GM18511 (cell line): ENCODE measurements around the gene PARP15.

ENCODE experiments used
- ATAC-seq: cut with Tn5 transposase; IDR thresholded peaks from one replicate; pipeline ENCODE4 v1.9.1; 2021; ENCODE audit warnings: mild to moderate bottlenecking, moderate library complexity; ENCODE audit not compliant: unreplicated experiment

The PARP15 gene

DNA sequence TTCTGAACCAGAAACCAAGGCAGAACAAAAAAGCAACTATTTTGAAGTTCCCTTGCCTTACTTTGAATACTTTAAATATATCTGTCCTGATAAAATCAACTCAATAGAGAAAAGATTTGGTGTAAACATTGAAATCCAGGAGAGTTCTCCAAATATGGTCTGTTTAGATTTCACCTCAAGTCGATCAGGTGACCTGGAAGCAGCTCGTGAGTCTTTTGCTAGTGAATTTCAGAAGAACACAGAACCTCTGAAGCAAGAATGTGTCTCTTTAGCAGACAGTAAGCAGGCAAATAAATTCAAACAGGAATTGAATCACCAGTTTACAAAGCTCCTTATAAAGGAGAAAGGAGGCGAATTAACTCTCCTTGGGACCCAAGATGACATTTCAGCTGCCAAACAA is 8.7 kb upstream of the PARP15 start:
- no peak for ATAC-seq

DNA sequence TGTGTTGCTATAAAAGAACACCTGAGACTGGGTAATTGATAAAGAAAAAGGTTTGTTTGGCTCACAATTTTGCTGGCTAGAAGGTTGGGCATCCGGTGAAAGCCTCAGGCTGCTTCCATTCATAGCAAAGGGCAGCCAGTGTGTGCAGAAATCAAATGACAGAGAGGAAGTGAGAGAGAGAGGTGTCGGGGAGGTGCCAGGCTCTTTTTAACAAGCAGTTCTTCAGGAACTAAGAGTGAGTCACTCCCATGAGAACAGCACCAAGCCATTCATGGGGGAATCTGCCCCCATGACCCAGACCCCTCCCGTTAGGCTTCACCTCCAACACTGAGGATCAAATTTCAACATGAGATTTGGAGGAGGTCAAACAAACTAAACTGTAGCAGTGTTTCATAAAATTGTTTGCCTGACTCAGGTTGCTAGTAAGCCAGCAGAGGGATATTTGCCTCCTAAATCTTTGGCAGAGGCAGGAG is 4.5 kb upstream of the PARP15 start:
- ATAC-seq = peak; percentile 31

DNA sequence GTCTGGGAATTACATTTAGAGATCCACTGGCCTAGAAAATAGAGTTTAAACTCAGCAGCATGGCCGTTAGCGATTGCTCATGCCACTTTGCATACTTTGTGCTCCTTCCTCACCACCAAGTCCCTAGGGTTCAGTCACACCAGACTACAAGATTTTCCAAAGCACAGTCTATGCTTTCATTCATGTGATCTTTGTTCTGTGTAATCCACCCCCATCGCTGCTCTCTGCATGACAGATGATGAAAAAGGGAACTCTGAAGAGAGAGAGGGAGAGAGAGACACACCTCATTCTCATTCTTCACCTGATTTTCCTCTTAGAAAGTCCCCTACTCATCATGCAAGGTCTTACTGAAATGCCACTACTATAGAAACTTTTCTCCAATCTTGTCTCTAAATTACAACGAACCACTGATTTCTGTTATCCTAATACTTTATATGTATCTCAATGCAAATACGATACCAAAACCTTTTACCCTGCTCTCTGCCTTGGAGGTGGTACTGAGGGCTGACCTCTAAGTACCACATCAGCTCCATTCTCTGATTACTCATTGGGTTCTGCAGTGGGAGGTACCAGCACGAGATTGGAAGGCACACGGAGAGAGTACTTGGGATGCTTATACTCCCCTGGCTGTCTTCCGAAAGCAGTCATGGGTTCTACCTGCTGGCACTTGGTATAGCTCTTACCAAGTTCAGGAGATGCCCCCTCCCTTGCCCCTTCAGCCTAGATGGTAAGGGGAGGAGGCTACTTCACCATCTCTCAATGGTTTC is 1.1 kb upstream of the PARP15 start:
- peak; percentile 80 for ATAC-seq

DNA sequence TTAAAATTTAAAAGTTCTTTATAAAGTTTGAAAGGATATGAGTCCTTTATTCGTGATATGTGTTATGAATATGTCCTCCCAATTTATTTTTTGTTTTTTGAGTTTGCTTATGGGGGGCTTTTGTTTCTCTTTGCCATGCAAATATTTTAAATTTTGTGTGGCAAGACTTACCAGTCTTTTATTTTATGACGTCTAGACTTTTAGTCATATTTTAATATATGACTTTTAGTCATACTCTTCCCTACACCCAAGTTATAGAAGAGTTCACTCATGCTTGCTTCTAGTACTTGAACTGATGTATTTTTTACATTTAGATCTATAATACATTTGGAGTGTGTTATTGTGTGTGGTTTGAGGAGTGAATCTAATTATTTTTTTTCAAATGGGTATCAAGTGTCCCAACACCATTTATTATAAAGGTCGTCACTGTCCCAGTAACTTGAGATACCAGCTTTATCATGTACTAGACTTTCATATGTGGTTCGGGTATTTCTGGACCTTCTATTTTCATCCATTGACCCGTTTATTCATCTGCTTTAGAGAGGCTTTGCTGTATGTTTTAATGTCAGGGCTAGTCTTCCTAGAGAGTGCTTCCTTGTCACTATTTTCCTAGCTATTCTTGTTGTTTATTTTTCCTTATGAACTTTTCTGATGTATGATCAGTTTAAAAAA is 755 bp downstream of the PARP15 start:
- no peak for ATAC-seq

DNA sequence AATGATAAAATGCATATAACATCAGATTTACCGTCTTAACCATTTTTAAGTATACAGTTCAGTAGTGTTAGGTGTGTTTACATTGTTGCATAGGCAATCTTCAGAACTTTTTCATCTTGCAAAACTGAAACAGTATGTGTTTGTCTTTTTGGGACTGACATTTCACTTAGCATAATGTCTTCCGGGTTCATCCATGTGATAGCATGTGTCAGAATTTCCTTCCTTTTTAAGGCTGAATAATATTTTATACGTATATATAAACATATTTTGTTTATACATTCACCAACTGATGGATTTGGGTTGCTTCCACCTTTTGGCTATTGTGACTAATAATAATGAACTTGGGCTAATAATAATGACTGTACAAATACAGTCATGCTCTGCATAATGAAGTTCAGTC is 3.0 kb downstream of the PARP15 start:
- no peak for ATAC-seq

DNA sequence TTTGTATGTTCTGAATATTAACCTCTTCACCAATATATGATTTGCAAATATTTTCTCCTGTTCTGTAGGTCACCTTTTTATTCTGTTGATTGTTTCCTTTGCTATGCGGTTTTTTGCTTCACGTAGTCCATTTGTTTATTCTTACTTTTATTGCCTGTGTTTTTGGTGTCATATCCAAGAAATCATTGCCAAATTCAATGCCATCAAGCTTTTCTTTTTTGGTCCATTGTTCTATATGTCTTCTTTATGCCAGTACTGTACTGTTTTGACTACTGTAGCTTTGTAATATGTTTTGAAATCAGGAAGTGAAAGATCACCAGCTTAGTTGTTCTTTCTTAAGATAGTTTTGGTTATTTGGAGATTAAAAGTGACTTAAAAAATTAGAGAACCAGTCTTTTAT is 4.2 kb downstream of the PARP15 start:
- no peak for ATAC-seq

DNA sequence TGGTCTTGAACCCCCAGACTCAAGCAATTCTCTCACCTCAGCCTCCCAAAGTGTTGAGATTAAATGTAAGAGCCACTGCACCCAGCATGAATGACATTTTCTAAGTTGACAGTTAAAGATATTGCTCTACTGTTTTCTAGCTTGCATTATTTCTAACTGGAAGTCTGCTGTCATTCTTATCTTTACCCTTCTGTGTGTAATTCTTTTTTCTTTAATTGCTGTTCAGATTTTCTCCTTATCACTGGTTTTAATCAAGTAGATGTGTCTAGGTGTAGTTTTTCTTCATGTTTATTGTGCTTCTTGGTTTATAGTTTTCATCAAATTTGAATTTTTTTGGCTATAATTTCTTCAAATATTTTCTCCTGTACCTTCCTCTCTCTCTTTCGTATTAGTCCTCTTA is 4.9 kb downstream of the PARP15 start:
- no peak for ATAC-seq

DNA sequence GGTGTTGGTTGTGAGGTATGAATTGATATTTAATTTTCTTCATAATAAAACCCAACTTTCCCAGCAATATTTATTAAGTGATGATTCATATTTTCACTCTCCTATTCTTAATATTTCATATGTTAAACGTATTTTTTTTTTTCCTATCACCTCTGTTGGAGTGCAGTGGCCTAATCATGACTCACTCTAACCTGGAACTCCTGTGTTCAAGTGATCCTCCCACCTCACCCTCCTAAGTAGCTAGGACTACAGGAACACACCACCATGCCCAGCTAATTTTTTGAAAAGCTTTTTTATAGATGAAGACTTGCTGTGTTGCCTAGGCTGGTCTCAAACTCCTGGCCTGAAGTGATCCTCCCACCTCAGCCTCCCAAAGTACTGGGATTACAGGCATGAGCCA is 8.6 kb downstream of the PARP15 start:
- ATAC-seq = no peak

DNA sequence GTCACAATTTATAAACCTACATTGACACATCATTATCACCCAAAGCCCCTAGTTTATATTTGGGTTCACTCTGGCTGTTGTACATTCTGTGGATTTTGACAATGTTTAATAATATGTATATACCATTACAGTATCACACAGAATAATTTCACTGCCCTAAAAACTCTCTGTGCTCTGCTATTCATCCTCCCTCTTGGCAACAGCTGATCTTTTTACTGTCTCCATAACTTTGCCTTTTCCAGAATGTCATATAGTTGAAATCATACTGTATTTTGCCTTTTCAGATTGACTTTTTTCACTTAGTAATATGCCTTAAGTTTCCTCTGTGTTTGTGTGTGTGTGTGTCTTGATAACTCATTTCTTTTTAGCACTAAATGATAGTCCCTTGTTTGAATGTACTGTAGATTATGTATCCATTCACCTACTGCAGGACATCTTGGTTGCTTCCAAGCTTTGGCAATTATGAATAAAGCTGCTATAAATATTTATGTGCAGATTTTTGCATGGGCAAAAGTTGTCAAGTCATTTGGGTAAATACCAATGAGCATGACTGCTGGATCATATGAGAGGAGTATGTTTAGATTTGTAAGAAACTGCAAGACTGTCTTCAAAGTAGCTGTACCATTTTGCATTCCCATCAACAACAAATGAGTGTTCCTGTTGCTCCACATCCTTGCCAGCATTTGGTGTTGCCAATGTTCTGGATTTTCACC is 9.5 kb downstream of the PARP15 start:
- ATAC-seq = no peak

DNA sequence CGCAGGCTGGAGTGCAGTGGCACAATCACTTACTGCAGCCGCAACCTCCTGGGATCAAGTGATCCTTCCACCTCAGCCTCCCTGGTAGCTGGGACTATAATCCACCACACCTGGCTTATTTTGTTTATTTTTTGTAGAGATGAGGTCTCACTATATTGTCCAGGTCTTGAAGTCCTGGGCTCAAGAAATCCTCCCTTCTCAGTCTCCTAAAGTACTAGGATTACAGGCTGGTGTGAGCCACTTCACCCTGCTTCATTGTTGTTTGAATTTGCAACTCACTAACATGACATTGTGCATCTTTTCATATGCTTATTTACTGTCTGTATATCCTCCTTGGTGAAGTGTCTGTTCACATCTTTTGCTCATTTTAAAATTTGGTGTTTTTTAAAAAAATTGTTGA is 10.1 kb downstream of the PARP15 start:
- ATAC-seq = no peak

DNA sequence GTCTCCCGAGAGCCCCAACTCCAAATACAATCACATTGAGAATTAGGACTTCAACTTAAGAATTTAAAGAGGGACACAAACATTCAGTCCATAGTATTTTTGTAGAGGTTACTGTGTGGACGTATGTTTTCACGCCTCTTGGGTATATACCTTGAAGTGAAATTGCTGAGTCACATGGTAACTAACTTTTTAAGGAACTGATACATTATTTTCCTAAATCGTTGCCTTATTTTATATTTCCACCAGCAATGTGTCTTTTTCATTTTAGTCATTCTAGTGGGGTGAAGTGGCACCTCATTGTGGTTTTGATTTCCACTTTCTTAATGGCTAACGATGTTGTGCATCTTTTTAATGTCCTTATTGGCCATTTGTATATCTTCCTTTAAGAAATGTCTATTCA is 11.8 kb downstream of the PARP15 start:
- peak; percentile 81 for ATAC-seq

DNA sequence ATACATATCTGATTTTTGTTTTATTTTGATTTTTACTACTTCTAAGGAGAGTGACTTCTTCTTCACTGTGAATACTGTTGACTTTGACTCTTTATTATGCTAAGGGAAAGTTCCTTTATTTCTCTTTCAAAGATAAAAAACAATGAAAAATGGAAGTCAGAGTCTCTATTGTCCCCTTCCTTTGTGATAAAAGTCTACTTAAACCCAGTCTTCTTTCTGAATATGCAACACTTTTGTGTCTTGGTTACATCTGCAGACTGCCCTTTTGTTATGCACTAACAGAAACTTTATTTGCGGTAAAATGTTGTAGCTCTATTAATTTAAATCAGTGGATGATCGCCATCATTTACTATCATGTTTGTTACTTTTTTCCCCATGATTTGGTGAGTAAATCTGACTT is 13.2 kb downstream of the PARP15 start:
- no peak for ATAC-seq

DNA sequence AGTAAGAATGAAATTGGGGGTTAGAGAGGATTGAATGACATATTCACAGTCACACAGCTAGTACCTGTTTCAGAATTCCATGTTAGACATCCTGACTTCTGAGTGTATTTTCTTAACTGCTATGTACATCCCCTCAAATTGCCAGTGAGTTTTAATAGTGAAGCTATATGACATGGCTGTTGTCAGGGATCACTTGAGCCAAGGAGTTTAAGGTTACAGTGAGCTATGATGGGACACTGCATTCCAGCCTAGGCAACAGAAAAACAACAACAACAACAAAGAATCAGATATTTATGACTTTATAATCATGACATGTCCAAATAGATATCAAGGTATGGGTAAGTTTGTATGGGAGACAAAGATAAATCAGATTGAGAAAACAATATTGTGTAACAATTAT is 16.6 kb downstream of the PARP15 start:
- no peak for ATAC-seq

DNA sequence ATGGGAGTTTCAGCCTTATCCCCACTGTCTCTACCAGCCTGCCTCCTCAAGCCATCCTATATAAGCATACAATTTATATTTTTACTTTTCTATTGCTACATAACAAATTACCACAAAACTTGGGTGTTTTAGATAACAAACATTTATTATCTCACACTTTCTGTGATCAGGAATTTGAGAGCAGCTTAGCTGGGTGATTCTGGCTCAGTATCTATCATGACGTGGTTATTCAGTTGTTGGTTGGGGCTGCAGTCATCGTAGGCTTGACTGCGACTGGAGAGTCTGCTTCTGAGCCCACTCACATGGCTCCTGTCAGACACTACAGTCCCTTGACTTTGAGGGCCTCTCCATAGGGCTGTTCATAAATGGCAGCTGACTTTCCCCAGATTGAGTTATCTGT is 20.7 kb downstream of the PARP15 start:
- ATAC-seq = no peak

DNA sequence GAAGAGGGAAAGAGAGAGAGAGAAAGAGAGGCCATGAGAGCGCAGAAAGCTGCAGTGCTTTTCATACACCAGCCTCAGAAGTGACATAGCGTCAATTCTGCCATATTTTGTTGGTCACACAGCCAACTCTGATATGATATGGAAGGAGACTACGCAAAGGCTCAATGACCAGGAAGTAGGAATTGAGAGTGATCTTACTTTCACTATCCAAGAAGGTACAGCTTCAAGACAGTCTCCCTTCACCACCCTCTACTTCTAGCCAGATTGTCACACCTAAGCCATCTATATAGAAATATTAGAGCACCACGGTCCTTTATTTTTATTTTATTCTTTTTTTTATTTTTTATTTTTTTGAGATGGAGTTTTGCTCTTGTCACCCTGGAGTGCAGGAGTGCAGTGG is 21.1 kb downstream of the PARP15 start:
- ATAC-seq = no peak

DNA sequence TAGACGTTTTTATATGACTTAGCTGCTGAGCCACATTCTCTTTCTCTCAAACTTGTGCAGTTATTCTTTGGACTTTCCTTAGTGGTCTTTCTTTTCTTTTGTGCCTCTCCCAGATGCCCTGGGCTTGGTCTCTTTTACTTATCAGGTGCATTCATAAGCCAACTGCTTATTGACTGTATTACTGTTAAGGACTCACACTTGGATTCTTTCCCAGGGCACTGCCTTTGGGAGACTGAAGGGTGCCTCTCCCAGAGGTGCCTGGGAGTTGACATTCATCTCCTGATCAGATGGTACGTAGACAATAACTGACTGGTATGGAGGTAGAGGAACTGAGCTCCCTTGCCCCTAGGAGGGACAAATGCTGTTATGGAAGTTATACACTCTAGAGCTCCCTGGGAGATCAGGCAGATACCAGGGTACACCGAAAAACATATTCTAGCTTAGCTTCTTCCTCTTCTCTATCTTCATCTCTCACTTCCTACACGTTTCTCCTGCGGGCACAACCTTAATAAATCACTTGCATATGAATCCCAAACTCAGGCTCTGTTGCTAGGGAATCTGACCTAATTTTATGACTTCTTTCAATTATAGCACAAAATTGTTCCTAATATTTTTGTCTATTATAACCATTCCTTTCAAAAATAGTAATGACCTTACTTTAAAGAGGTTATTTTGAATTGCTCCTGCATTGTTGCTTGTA is 24.7 kb downstream of the PARP15 start:
- no peak for ATAC-seq

DNA sequence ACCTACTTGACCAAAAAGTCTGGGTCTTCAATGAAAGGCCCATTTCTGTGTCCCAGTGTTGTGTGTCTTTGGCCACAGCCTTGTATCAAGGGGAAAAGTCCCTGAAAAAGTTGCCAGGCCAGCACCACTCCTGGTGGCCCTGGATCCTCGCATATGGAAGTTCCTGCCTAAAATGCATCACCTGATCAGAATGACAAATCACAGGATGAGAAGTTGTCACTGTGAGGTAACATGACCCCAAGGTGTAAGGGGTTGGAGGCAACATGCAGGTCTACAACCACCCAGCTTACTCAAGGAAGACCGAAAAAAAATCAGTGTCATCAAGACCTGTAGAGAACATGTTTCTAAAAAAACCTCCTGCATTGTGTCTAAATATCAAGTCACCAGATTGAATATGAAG is 25.6 kb downstream of the PARP15 start:
- ATAC-seq = no peak

DNA sequence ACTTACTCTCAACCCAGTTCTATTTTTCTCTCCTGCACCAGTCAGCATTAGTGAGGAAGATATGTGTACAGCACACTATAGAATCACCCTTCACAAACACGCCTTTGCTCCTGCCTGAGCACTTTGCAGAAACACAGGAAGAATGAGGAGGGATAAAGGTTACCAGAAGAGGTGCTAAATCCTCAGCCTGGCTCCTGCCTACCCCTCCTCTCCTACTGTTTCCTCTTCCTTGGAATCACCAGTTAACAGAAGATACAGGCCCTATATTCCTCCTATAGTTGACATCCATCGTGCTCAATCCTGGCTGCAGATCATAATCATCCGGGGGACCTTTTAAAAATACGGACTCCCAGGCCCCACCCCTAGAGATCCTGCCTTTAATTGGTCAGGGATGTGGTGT is 28.9 kb downstream of the PARP15 start:
- ATAC-seq = no peak

DNA sequence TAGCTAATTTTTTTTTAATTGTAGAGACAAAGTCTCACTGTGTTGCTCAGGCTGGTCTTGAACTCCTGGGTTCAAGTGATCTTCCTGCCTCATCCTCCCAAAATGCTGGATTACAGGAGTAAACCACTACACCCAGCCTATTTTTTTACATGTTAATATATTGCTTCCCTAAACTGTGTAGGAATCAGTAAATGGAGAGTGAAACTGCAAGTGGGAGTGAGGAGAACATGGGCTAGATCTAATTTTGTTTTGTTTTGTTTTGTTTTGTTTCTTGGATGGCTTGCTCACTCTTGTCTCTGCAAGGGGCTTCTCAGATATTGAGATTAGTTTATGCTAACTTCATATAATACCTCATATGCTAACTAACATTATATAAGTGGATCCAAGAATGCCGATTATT is 31.5 kb downstream of the PARP15 start:
- ATAC-seq = no peak

DNA sequence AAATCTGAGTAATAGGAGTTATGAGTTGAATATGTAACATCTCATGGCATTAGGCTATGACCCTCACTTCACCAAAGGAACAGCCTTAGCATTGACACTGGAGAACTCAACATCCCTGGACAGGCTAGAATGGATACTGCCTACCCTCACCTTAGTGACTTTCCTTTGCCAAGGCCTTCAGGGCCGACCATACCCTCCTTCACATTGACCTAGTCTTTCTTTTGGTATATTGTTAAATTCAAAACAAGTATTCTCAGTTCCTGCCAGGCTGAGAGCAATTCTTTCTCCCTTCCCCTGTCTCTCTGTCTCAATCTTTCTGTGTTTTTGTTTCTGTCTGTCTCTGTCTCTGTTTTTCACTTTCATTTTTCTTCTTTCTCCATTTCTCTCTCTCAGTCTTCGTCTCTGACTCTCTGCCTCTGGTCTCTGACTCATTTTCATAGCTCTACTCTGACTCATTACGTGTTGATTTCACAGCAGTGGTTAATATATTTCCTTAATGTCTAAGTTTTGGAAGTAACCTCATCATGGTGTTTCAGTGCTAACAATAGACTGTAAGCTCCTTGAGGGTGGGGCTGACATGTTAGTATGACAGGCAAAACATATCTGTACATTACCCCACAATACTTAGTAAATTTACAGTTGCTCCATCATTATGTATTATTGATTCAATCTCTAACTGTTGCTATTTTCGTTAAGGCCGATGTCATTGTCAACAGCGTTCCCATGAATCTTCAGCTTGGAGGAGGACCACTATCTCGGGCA is 32.5 kb downstream of the PARP15 start:
- peak; percentile 96 for ATAC-seq

DNA sequence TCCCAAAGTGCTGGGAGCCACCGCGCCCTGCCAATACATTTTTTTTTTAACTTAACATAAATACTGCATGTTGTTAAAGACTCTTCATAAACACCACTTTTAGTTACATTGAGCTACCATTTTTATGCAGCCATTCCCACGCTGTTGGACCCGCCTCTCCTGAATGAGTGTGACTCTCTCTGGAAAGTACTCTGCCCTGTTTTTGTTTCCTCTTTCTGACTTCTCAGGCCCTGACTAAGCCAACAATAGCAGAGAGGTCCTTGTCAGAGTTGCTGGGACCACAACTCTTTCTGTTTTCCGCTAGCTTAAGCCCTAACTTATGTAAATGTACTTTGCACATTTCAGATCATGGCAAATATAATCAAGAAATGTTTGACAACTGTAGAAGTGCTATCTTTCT is 35.2 kb downstream of the PARP15 start:
- no peak for ATAC-seq
